ENCODE results near the gene YIF1A.

The YIF1A gene

GRCh38 chr11:66291706-66292542, 3.0 kb upstream of the YIF1A start, which contains the start of gene TMEM151A:
Gene TMEM151A (plus strand): TSS chr11:66291894. CDS start chr11:66292014, 120 bp downstream.
- TF ChIP-seq CTCF (IDR thresholded peaks at IDR 0.05) = no peak

GRCh38 chr11:66291303-66291705, 2.4 kb upstream of the YIF1A start:
- TF ChIP-seq CTCF (IDR thresholded peaks at IDR 0.05) = no peak

GRCh38 chr11:66290330-66290621, 1.3 kb upstream of the YIF1A start:
- TF ChIP-seq CTCF (IDR thresholded peaks at IDR 0.05) = no peak

GRCh38 chr11:66289548-66290329, 796 bp upstream of the YIF1A start:
- no peak for TF ChIP-seq CTCF (IDR thresholded peaks at IDR 0.05)

- TF ChIP-seq CTCF (IDR thresholded peaks at IDR 0.05) = no peak
These were observed 863 bp downstream of the YIF1A start for GRCh38 chr11:66287889-66288670.

GRCh38 chr11:66287211-66287888, 1.6 kb downstream of the YIF1A start:
- no peak for TF ChIP-seq CTCF (IDR thresholded peaks at IDR 0.05)

GRCh38 chr11:66286699-66287098, 2.2 kb downstream of the YIF1A start:
- TF ChIP-seq CTCF (IDR thresholded peaks at IDR 0.05) = no peak
